A549 (cell line): ENCODE measurements around the gene HOXB8.

Experiments used
- BHLHE40 ChIP-seq: IDR thresholded peaks from 2 replicates; pipeline ENCODE4 v1.6.1; 2012; ENCODE audit warnings: low read depth, low read length, inconsistent platforms
- CEBPB ChIP-seq, 2 experiments: fragments of >200 bp in 1 of 2; sonication (Bioruptor Twin) in 1 of 2; formaldehyde crosslinking in 1 of 2; IDR thresholded peaks; 2 replicates each; pipeline ENCODE4 v1.6.1; 2012 to 2016
- CHD4 ChIP-seq: fragments of 200-600 bp; sonication (generic); IDR thresholded peaks from 2 replicates; pipeline ENCODE4 v1.6.1; 2016; ENCODE audit warnings: antibody characterized with exemption, mild to moderate bottlenecking, borderline replicate concordance
- EP300 ChIP-seq, 2 experiments: fragments of >200 bp; sonication (Bioruptor Twin); formaldehyde crosslinking; IDR thresholded peaks; 2 replicates in 1 of 2; 3 replicates in 1 of 2; pipeline ENCODE4 v1.6.1; 2016 to 2017
- FOSB ChIP-seq: fragments of 250-450 bp; sonication (Bioruptor Pico); IDR thresholded peaks from 2 replicates; pipeline ENCODE4 v1.5.0; 2020; ENCODE audit warnings: mild to moderate bottlenecking, moderate library complexity
- NR3C1 ChIP-seq: fragments of >200 bp; sonication (Bioruptor Twin); formaldehyde crosslinking; IDR thresholded peaks from 3 replicates; pipeline ENCODE4 v1.6.1; 2017
- POLR2A ChIP-seq: IDR thresholded peaks from 2 replicates; pipeline ENCODE4 v1.6.1; 2012; ENCODE audit warnings: mild to moderate bottlenecking, low read length
- RAD21 ChIP-seq, 2 experiments: fragments of >200 bp in 1 of 2; sonication (Bioruptor Twin) in 1 of 2; formaldehyde crosslinking in 1 of 2; IDR thresholded peaks in 1 of 2; conservative IDR thresholded peaks in 1 of 2; 2 replicates in 1 of 2; 3 replicates in 1 of 2; pipeline ENCODE4 v1.6.1; 2012 to 2018; ENCODE audit warnings: inconsistent platforms in 1 of 2
- RARB ChIP-seq: fragments of 250-450 bp; sonication (Bioruptor Pico); IDR thresholded peaks from 2 replicates; pipeline ENCODE4 v1.8.0; 2021; ENCODE audit warnings: mild to moderate bottlenecking, moderate library complexity
- RFX5 ChIP-seq: fragments of 450-650 bp; IDR thresholded peaks from 2 replicates; pipeline ENCODE4 v1.7.1; 2014; ENCODE audit warnings: antibody characterized with exemption, mild to moderate bottlenecking, moderate library complexity
- TP53 ChIP-seq: fragments of 250-450 bp; sonication (Bioruptor Pico); IDR thresholded peaks from 2 replicates; pipeline ENCODE4 v1.5.0; 2021; ENCODE audit warnings: mild to moderate bottlenecking, moderate library complexity
- TF ChIP-seq, protein P1 (sequence below): IDR thresholded peaks from 2 replicates; pipeline ENCODE4 v1.6.1; 2012
- TF ChIP-seq, protein P2 (sequence below): fragments of >200 bp; sonication (Bioruptor Twin); formaldehyde crosslinking; IDR thresholded peaks from 3 replicates; pipeline ENCODE4 v1.5.1; 2016
- TF ChIP-seq, protein P3 (sequence below): fragments of 200-600 bp; sonication (generic); IDR thresholded peaks from 2 replicates; pipeline ENCODE4 v1.6.1; 2016; ENCODE audit warnings: antibody characterized with exemption, mild to moderate bottlenecking, moderate library complexity

DNA sequence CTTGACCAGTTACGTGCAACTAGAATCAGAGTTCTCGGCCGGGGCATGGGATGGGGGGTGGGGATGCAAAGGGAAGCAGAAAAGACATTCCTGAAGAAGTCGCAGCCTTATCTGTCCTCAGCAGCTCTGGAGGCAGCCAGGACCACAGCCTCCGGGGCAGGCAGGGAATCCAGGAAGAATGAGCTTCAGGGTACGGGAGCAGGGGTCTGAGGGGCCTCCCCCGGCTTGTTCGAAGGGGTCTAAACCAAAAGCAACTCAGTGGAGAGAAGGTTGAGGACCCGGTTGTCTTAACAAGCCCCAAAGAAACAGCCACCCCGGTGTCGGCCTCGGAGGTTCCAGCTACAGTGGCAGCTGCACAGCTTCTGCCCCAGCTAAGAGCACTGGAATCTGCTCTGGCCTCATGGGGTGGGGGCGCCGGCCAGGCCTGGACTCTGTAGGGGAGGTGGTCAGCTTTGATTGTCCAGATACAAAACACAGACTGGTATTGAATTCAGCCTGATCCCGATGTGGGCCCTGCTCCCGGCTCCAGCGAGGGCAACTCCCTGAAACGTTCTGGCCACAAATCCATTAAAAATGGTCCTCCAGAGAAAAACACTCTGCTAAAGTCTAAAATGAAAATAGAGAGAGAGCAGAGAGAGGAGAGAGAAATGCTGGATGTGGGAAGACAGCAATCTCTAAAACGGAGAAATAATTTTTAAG is 44.6 kb downstream of the HOXB8 start:
- TF ChIP-seq, protein P1, sequence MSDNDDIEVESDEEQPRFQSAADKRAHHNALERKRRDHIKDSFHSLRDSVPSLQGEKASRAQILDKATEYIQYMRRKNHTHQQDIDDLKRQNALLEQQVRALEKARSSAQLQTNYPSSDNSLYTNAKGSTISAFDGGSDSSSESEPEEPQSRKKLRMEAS: no peak
- TF ChIP-seq TP53 (CRISPR knock-in tag): no peak
- TF ChIP-seq BHLHE40: no peak
- TF ChIP-seq POLR2A: no peak
- TF ChIP-seq, protein P2, sequence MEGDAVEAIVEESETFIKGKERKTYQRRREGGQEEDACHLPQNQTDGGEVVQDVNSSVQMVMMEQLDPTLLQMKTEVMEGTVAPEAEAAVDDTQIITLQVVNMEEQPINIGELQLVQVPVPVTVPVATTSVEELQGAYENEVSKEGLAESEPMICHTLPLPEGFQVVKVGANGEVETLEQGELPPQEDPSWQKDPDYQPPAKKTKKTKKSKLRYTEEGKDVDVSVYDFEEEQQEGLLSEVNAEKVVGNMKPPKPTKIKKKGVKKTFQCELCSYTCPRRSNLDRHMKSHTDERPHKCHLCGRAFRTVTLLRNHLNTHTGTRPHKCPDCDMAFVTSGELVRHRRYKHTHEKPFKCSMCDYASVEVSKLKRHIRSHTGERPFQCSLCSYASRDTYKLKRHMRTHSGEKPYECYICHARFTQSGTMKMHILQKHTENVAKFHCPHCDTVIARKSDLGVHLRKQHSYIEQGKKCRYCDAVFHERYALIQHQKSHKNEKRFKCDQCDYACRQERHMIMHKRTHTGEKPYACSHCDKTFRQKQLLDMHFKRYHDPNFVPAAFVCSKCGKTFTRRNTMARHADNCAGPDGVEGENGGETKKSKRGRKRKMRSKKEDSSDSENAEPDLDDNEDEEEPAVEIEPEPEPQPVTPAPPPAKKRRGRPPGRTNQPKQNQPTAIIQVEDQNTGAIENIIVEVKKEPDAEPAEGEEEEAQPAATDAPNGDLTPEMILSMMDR: no peak
- no peak for TF ChIP-seq EP300 (IDR thresholded peaks at IDR 0.05)
- no peak for TF ChIP-seq CHD4
- TF ChIP-seq RARB (CRISPR knock-in tag): no peak
- no peak for TF ChIP-seq CEBPB (IDR thresholded peaks at IDR 0.05)
- no peak for TF ChIP-seq RFX5
- no peak for TF ChIP-seq RAD21 (conservative IDR thresholded peaks at IDR 0.05 in 1 of 2, IDR thresholded peaks at IDR 0.05 in 1 of 2)
- TF ChIP-seq NR3C1: no peak
- TF ChIP-seq, protein P3, sequence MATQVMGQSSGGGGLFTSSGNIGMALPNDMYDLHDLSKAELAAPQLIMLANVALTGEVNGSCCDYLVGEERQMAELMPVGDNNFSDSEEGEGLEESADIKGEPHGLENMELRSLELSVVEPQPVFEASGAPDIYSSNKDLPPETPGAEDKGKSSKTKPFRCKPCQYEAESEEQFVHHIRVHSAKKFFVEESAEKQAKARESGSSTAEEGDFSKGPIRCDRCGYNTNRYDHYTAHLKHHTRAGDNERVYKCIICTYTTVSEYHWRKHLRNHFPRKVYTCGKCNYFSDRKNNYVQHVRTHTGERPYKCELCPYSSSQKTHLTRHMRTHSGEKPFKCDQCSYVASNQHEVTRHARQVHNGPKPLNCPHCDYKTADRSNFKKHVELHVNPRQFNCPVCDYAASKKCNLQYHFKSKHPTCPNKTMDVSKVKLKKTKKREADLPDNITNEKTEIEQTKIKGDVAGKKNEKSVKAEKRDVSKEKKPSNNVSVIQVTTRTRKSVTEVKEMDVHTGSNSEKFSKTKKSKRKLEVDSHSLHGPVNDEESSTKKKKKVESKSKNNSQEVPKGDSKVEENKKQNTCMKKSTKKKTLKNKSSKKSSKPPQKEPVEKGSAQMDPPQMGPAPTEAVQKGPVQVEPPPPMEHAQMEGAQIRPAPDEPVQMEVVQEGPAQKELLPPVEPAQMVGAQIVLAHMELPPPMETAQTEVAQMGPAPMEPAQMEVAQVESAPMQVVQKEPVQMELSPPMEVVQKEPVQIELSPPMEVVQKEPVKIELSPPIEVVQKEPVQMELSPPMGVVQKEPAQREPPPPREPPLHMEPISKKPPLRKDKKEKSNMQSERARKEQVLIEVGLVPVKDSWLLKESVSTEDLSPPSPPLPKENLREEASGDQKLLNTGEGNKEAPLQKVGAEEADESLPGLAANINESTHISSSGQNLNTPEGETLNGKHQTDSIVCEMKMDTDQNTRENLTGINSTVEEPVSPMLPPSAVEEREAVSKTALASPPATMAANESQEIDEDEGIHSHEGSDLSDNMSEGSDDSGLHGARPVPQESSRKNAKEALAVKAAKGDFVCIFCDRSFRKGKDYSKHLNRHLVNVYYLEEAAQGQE: no peak
- no peak for TF ChIP-seq FOSB (CRISPR knock-in tag)
